Ishikawa (cell line): ENCODE data around the gene BFSP2.

Experiments
- CEBPB ChIP-seq: IDR thresholded peaks from 2 replicates; pipeline ENCODE4 v1.6.1; 2012
- CREB1 ChIP-seq: IDR thresholded peaks from 2 replicates; pipeline ENCODE4 v1.6.1; 2012; ENCODE audit warnings: low read depth
- EGR1 ChIP-seq: IDR thresholded peaks from 2 replicates; pipeline ENCODE4 v1.6.1; 2012
- EP300 ChIP-seq: IDR thresholded peaks from 2 replicates; pipeline ENCODE4 v1.6.1; 2012; ENCODE audit warnings: borderline replicate concordance
- FOXM1 ChIP-seq: IDR thresholded peaks from 2 replicates; pipeline ENCODE4 v1.6.1; 2012; ENCODE audit warnings: low read depth, borderline replicate concordance
- MAX ChIP-seq: IDR thresholded peaks from 2 replicates; pipeline ENCODE4 v1.6.1; 2012
- RAD21 ChIP-seq: IDR thresholded peaks from 2 replicates; pipeline ENCODE4 v1.6.1; 2012; ENCODE audit warnings: low read depth
- REST ChIP-seq: IDR thresholded peaks from 2 replicates; pipeline ENCODE4 v1.6.1; 2012; ENCODE audit warnings: low read depth, mild to moderate bottlenecking
- TAF1 ChIP-seq: IDR thresholded peaks from 2 replicates; pipeline ENCODE4 v1.6.1; 2012; ENCODE audit warnings: low read depth, mild to moderate bottlenecking
- TCF12 ChIP-seq: IDR thresholded peaks from 2 replicates; pipeline ENCODE4 v1.6.1; 2012; ENCODE audit warnings: low read depth
- USF1 ChIP-seq: IDR thresholded peaks from 2 replicates; pipeline ENCODE4 v1.6.1; 2012
- ZBTB7A ChIP-seq: IDR thresholded peaks from 2 replicates; pipeline ENCODE4 v1.6.1; 2012; ENCODE audit warnings: low read depth

GRCh38 chr3:133361011-133361410, 38.8 kb upstream of the BFSP2 start:
- no peak for TF ChIP-seq MAX
- no peak for TF ChIP-seq TAF1
- TF ChIP-seq EGR1, result no peak
- TF ChIP-seq CEBPB, result no peak
- TF ChIP-seq REST, result no peak
- no peak for TF ChIP-seq EP300
- TF ChIP-seq FOXM1, result no peak
- no peak for TF ChIP-seq RAD21
- TF ChIP-seq ZBTB7A, result no peak
- no peak for TF ChIP-seq USF1
- TF ChIP-seq TCF12, result no peak
- TF ChIP-seq CREB1, result no peak
